Transverse colon (tissue), 4 donors: ENCODE results near the gene GARS1.

Source experiments
- CTCF ChIP-seq, 5 experiments: fragments of 200-600 bp in 3 of 5; fragments of 450-650 bp in 2 of 5; sonication (generic) in 3 of 5; IDR thresholded peaks; 1 replicate in 2 of 5; 2 replicates in 3 of 5; pipeline ENCODE4 v1.5.1; 2016 to 2017; ENCODE audit warnings: antibody characterized with exemption in 5 of 5, inconsistent platforms in 3 of 5, mild to moderate bottlenecking in 2 of 5, moderate library complexity in 1 of 5
- POLR2A ChIP-seq: fragments of 450-650 bp; IDR thresholded peaks from one replicate; pipeline ENCODE4 v1.6.1; 2016; ENCODE audit warnings: antibody characterized with exemption, mild to moderate bottlenecking, moderate library complexity
- POLR2AphosphoS5 ChIP-seq, 3 donors: sonication (generic); formaldehyde crosslinking; IDR thresholded peaks; one replicate each; pipeline ENCODE4 v1.6.1; 2016; ENCODE audit warnings: antibody characterized with exemption in 3 of 3

GRCh38 chr7:30613366-30614325, 19.0 kb downstream of the GARS1 start:
- no peak for TF ChIP-seq POLR2A
- no peak for TF ChIP-seq POLR2AphosphoS5 (IDR thresholded peaks at IDR 0.05)
- no peak for TF ChIP-seq CTCF (IDR thresholded peaks at IDR 0.05)
